Astrocyte (in vitro differentiated cells and primary cell): ENCODE results near the gene SMARCA2.

Experiments used
- CTCF ChIP-seq: IDR thresholded peaks from 2 replicates; pipeline ENCODE4 v1.5.1; 2011; ENCODE audit warnings: low read depth, mild to moderate bottlenecking, inconsistent platforms, low read length, moderate library complexity; ENCODE audit not compliant: insufficient read depth
- EZH2 ChIP-seq: IDR thresholded peaks from 2 replicates; pipeline ENCODE4 v1.6.1; 2012; ENCODE audit warnings: mild to moderate bottlenecking, low read length, inconsistent platforms; ENCODE audit not compliant: insufficient read depth

GRCh38 chr9:2016408-2017330 is 1.5 kb downstream of the SMARCA2 start:
- TF ChIP-seq CTCF (no peak), EZH2 (no peak)
